Measurements from ENCODE around the gene AKT1. TPM values are rescaled to one million over a fixed set of nuclear protein-coding genes. Genes with fewer than 3 reads are reported as not detected.

The AKT1 gene
- total RNA-seq, 1 experiment from 2014 or later: 118 TPM

GRCh38 chr14:104758981-104759969 lies 36.3 kb downstream of the AKT1 start:
- no peaks in the 10 kb centered on the region for H3K27me3 Mint-ChIP-seq (ENCODE audit: unreplicated experiment)
- CTCF ChIA-PET: interaction anchor here (0.6 kb wide), 1 partner anchor 585 kb away, joined by 3 read pairs; no protein-coding TSS in a partner anchor
- peaks cover 11% of the 10 kb centered on the region for H3K36me3 Mint-ChIP-seq (ENCODE audit: insufficient read depth, unreplicated experiment)

GRCh38 chr14:104757681-104758392 lies 37.7 kb downstream of the AKT1 start:
- Mint-ChIP-seq H3K9me3 (ENCODE audit: low read depth, unreplicated experiment) (no peaks in the 10 kb centered on the region), H3K36me3 (ENCODE audit: insufficient read depth, unreplicated experiment) (peaks cover 25% of the 10 kb centered on the region), H3K4me3 (ENCODE audit: low read depth, unreplicated experiment) (no peak overlapping the region), H3K27ac (ENCODE audit: unreplicated experiment) (no peak overlapping the region), H3K4me1 (ENCODE audit: low read depth, unreplicated experiment) (peaks cover 12% of the 10 kb centered on the region), H3K27me3 (ENCODE audit: unreplicated experiment) (no peaks in the 10 kb centered on the region)
- no TSS peak for BruUV-seq (replicated peaks)
- no peak for TF ChIP-seq CTCF (IDR thresholded peaks at IDR 0.05; ENCODE audit: unreplicated experiment)
- CTCF ChIA-PET: no interaction called here
- intact Hi-C loops (cut with micrococcal nuclease; ENCODE audit: unreplicated experiment): no loop called here
- DNase-seq: no peak

More at GRCh38 chr14:104758981-104759969, 36.3 kb downstream of the AKT1 start:
- no peak for DNase-seq
- intact Hi-C loops (cut with micrococcal nuclease; ENCODE audit: unreplicated experiment): no loop called here
- no peak overlapping the region for H3K4me3 Mint-ChIP-seq (ENCODE audit: low read depth, unreplicated experiment)
- H3K4me1 Mint-ChIP-seq (ENCODE audit: low read depth, unreplicated experiment): peaks cover 3% of the 10 kb centered on the region
- TF ChIP-seq CTCF (IDR thresholded peaks at IDR 0.05; ENCODE audit: unreplicated experiment): no peak
- H3K27ac Mint-ChIP-seq (ENCODE audit: unreplicated experiment): no peak overlapping the region
- H3K9me3 Mint-ChIP-seq (ENCODE audit: low read depth, unreplicated experiment): no peaks in the 10 kb centered on the region
- BruUV-seq (replicated peaks): no TSS peak

GRCh38 chr14:104757238-104757585 lies 38.3 kb downstream of the AKT1 start:
- H3K36me3 Mint-ChIP-seq (ENCODE audit: insufficient read depth, unreplicated experiment): peaks cover 31% of the 10 kb centered on the region
- no peak for TF ChIP-seq CTCF (IDR thresholded peaks at IDR 0.05; ENCODE audit: unreplicated experiment)
- CTCF ChIA-PET: no interaction called here
- H3K9me3 Mint-ChIP-seq (ENCODE audit: low read depth, unreplicated experiment): no peaks in the 10 kb centered on the region
- intact Hi-C loops (cut with micrococcal nuclease; ENCODE audit: unreplicated experiment): no loop called here
- no peak overlapping the region for H3K4me3 Mint-ChIP-seq (ENCODE audit: low read depth, unreplicated experiment)
- H3K27me3 Mint-ChIP-seq (ENCODE audit: unreplicated experiment): no peaks in the 10 kb centered on the region
- H3K27ac Mint-ChIP-seq (ENCODE audit: unreplicated experiment): no peak overlapping the region
- no TSS peak for BruUV-seq (replicated peaks)
- H3K4me1 Mint-ChIP-seq (ENCODE audit: low read depth, unreplicated experiment): peaks cover 12% of the 10 kb centered on the region
- no peak for DNase-seq

- no peak for TF ChIP-seq CTCF (IDR thresholded peaks at IDR 0.05; ENCODE audit: unreplicated experiment)
- Mint-ChIP-seq H3K27ac (ENCODE audit: unreplicated experiment) (no peak overlapping the region), H3K4me1 (ENCODE audit: low read depth, unreplicated experiment) (peaks cover 12% of the 10 kb centered on the region), H3K4me3 (ENCODE audit: low read depth, unreplicated experiment) (no peak overlapping the region), H3K36me3 (ENCODE audit: insufficient read depth, unreplicated experiment) (peaks cover 33% of the 10 kb centered on the region), H3K27me3 (ENCODE audit: unreplicated experiment) (no peaks in the 10 kb centered on the region), H3K9me3 (ENCODE audit: low read depth, unreplicated experiment) (no peaks in the 10 kb centered on the region)
- no TSS peak for BruUV-seq (replicated peaks)
- intact Hi-C loops (cut with micrococcal nuclease; ENCODE audit: unreplicated experiment): no loop called here
- CTCF ChIA-PET: no interaction called here
- DNase-seq: no peak
These were observed 38.9 kb downstream of the AKT1 start for GRCh38 chr14:104756477-104757237.
